Measurements from ENCODE around the gene CD4.
A peak's percentile ranks its signal among the peaks of the same experiment; 100 is the strongest.
"Not testable (repeated sequence)": the region's sequence is repeated elsewhere in the genome, so short reads cannot be mapped to it uniquely, and the experiment has no call there.

CD4 gene

GRCh38 chr12:6866920-6867412 lies 77.6 kb downstream of the CD4 start:
- no peak for DNase-seq (ENCODE audit: low read depth in 2 of 2)

- DNase-seq (ENCODE audit: low read depth in 2 of 2) = peak; percentile 73 to 82
Measured at GRCh38 chr12:6867413-6868210, 78.3 kb downstream of the CD4 start, which contains the start of gene TPI1. TPI1 (plus strand) TSS chr12:6867531; CDS start chr12:6867567, 36 bp downstream.

- DNase-seq (ENCODE audit: low read depth in 2 of 2) = peak in 1 of 2 donors; percentile 33
Measured at GRCh38 chr12:6868211-6869048, 79.1 kb downstream of the CD4 start.

- peak; percentile 69 to 86 for DNase-seq (ENCODE audit: low read depth in 2 of 2)
Measured at GRCh38 chr12:6869049-6870021, 80.0 kb downstream of the CD4 start.

- not testable (repeated sequence) for DNase-seq (ENCODE audit: low read depth in 2 of 2)
Measured at GRCh38 chr12:6870304-6870703, 81.0 kb downstream of the CD4 start.
